Activated CD8-positive, alpha-beta T cell treated with anti-CD3 and anti-CD28 coated beads, Interleukin-2, amount 10 ng/mL, durations not matched to agents 7 days and 5 days (primary cell): ENCODE data around the gene CSNK1G1. TPM values are rescaled to one million over a fixed set of nuclear protein-coding genes. Genes with fewer than 3 reads are reported as not detected.

ENCODE experiments used
- ATAC-seq: fragments of 150-1000 bp; cut with Tn5 transposase; one replicate; pipeline ENCODE4 v1.10.0; 2021; ENCODE audit warnings: moderate library complexity
- CTCF ChIA-PET: fragments of 350-600 bp; sonication (Branson Sonifier 250); formaldehyde crosslinking; loops from one replicate; lab custom pipeline; 2021; ENCODE audit warnings: antibody characterized with exemption; lab: Charles Lee
- POLR2A ChIA-PET: fragments of 350-600 bp; sonication (Branson Sonifier 250); formaldehyde crosslinking; loops from one replicate; lab custom pipeline; 2021; ENCODE audit warnings: antibody characterized with exemption; lab: Charles Lee
- DNase-seq: peaks from one replicate; pipeline ENCODE4 v3.0.0-alpha.2; 2020
- H3K27ac Mint-ChIP-seq: one replicate; pipeline ENCODE4 v1.8.0; 2021; ENCODE audit warnings: mild to moderate bottlenecking, mixed read lengths
- H3K27me3 Mint-ChIP-seq: one replicate; pipeline ENCODE4 v1.8.0; 2021; ENCODE audit warnings: low read depth, mixed read lengths
- H3K36me3 Mint-ChIP-seq: one replicate; pipeline ENCODE4 v1.8.0; 2021; ENCODE audit warnings: low read depth, mixed read lengths
- H3K4me1 Mint-ChIP-seq: one replicate; pipeline ENCODE4 v1.8.0; 2021; ENCODE audit warnings: low read depth, mixed read lengths
- H3K4me3 Mint-ChIP-seq: one replicate; pipeline ENCODE4 v1.8.0; 2021; ENCODE audit warnings: mild to moderate bottlenecking, mixed read lengths
- H3K9me3 Mint-ChIP-seq: one replicate; pipeline ENCODE4 v1.8.0; 2022; ENCODE audit warnings: mixed read lengths; ENCODE audit not compliant: insufficient read depth
- total RNA-seq, 2 experiments: library from RNA; stranded (reverse); gene quantifications; one replicate each; pipeline ENCODE4 v1.2.3, GENCODE V29; 2021

The CSNK1G1 gene
- total RNA-seq, 2 experiments from 2014 or later, result 26.8 to 28.2 TPM

DNA sequence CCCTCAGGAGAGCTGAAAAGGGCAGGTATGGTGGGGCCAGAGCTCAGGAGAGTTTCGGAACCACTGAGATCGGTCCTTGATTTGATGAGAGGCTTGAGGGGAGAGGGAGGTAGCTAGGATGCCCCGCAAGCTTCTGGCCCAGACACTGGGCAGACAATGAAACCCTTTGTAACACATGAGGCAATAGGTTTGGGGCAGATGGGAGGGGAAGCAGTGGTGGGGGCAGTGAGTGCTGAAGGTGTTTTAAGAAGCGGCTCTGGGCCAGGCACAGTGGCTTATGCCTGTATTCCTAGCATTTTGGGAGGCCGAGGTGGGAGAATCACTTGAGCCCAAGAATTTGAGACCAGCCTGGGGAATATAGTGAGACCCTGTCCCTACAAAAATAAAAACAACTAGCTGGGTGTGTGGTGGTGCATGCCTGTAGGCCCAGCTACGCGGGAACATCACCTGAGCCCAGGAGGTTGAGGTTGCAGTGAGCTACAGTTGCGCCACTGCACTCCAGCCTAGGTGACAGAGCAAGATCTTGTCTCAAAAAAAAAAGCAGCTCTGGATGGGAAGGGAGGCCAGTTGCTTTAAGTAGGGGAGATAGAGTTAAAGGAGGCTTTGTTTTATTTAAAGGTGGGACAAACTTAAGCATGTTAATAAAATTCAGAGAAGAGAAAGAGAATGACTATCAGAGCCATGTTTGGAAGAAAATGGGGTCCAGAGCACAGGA lies 214.0 kb downstream of the CSNK1G1 start:
- no peak overlapping the region for H3K27ac Mint-ChIP-seq
- CTCF ChIA-PET, result interaction anchor here (2.9 kb wide), 1 partner anchor 10 kb away, joined by 12 read pairs; the partner anchor contains the start of gene SNX22
- POLR2A ChIA-PET, result interaction anchor here (1.4 kb wide), 1 partner anchor 10 kb away, joined by 3 read pairs; no protein-coding TSS in a partner anchor

DNA sequence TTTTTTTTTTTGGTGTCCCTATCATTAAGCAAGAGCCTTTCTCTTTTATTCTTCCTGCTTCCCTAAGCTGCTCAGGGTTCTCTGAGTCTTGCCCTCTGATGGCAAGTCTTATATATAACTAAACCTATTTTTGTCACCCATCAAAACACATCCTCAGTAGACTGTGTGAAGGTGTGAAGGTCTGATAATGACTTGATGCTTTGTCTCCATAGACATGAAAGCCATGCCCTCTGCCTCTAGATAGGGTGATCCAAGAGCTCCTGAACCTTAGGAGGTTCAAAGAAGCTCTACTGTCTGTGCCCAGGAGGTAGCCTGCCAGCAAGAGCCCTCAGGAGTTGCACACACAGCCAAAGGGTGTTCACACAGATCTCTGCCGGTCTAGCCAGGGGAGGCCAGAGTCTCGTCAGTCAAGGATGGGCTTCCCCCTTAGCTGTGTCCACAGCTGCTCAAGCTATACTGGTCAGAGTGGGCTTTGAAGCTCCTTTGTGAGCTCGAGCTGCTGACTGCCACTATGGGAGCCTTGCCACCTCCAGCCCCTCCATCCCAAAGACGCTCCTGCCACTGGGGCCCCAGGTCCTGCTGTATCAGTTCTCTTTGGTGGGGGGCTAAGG lies 217.5 kb downstream of the CSNK1G1 start:
- peaks cover 16% of the 10 kb centered on the region for H3K36me3 Mint-ChIP-seq
- ATAC-seq (no peak), DNase-seq (no peak)
- H3K4me3 Mint-ChIP-seq, result no peak overlapping the region
- CTCF ChIA-PET, result interaction anchor here (1.4 kb wide), 1 partner anchor 11 kb away, joined by 3 read pairs; no protein-coding TSS in a partner anchor
- POLR2A ChIA-PET, result no interaction called here
- no peaks in the 10 kb centered on the region for H3K27me3 Mint-ChIP-seq
- no peak overlapping the region for H3K27ac Mint-ChIP-seq
- no peaks in the 10 kb centered on the region for H3K4me1 Mint-ChIP-seq
- no peaks in the 10 kb centered on the region for H3K9me3 Mint-ChIP-seq

More for the DNA sequence above, 214.0 kb downstream of the CSNK1G1 start:
- H3K4me1 Mint-ChIP-seq, result no peaks in the 10 kb centered on the region
- no peak for DNase-seq
- no peak for ATAC-seq
- H3K9me3 Mint-ChIP-seq, result no peaks in the 10 kb centered on the region
- H3K36me3 Mint-ChIP-seq, result peaks cover 8% of the 10 kb centered on the region
- no peaks in the 10 kb centered on the region for H3K27me3 Mint-ChIP-seq
- H3K4me3 Mint-ChIP-seq, result no peak overlapping the region

DNA sequence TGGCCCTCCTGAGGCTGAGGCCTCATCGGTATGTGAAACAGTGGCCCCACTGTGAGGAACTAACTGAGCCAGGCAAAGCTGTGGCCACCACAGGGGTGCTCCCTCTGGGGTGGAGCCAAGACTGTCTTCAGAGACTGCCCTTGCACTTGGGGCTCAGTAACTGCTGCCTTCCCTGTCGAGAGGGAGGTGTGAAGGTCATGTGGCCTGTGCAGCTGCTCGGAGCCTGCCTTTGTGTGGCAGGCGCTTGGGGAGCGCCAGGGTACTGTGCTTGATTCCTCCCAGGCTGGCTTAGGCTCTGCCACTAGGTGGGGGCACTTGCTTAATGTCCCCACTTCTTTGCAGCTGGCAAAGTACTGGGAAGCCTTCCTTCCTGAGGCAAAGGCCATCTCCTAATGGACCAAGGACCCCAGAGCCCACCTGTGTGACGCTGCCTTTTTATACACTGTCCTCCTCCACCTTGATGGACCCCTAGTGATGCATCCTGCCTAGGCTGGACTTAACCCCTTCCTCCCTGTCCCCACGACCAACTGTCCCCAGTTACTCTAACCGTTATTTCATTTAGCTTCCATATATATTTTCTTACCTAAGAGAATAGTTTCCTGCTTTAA lies 218.6 kb downstream of the CSNK1G1 start:
- ChIA-PET CTCF (interaction anchor here (1.4 kb wide), 1 partner anchor 12 kb away, joined by 3 read pairs; no protein-coding TSS in a partner anchor), POLR2A (no interaction called here)
- no peak for DNase-seq
- Mint-ChIP-seq H3K27ac (no peak overlapping the region), H3K9me3 (no peaks in the 10 kb centered on the region), H3K27me3 (no peaks in the 10 kb centered on the region), H3K4me1 (no peaks in the 10 kb centered on the region), H3K36me3 (peaks cover 21% of the 10 kb centered on the region), H3K4me3 (no peak overlapping the region)
- ATAC-seq, result no peak

DNA sequence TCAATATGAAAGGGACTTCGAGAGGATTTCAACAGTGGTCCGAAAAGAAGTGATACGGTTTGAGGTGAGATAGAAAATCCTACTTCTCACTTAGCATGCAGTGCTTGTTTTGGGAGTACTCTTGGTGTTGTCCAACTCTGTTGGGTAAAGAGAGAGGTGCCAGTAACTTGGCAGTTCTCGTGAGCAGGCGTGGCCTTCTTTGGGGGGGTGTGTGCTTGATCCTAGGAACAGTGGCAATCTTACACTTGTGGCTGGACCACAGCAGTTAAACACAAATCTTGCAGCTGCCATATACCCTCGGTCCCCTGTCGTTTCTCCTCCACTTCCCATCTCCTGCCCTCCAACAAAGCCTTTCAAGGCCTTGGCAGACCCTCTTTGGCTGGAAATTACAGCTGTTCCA lies 219.6 kb downstream of the CSNK1G1 start:
- POLR2A ChIA-PET, result no interaction called here
- CTCF ChIA-PET, result interaction anchor here (0.6 kb wide), 1 partner anchor 28 kb away, joined by 3 read pairs; no protein-coding TSS in a partner anchor
- Mint-ChIP-seq H3K4me1 (no peaks in the 10 kb centered on the region), H3K36me3 (peaks cover 30% of the 10 kb centered on the region), H3K9me3 (no peaks in the 10 kb centered on the region), H3K27me3 (no peaks in the 10 kb centered on the region), H3K4me3 (no peak overlapping the region), H3K27ac (no peak overlapping the region)
- ATAC-seq (no peak), DNase-seq (no peak)

DNA sequence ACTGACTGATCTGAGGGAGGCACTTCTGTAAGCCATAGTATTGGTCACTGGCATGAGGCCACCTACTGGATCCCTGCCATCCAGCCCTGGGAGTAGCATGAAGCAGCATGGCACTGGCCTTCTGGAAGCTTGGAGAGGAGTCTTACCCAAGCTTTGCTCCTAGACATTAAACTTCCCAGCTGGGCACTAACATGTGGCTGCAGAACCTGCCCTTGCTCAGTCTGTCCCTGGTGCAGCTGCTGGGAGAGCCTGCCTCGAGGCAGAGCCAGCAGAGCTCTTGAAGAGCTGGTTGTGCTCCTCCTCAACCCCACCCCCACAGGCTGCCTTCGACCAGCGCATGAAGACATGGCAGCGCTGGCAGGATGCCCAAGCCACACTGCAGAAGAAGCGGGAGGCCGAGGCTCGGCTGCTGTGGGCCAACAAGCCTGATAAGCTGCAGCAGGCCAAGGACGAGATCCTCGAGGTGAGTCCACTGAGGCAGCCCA lies 221.6 kb downstream of the CSNK1G1 start:
- no peak overlapping the region for H3K27ac Mint-ChIP-seq
- CTCF ChIA-PET, result interaction anchor here (0.9 kb wide), 1 partner anchor 19 kb away, joined by 4 read pairs; no protein-coding TSS in a partner anchor
- H3K4me3 Mint-ChIP-seq, result no peak overlapping the region
- no peaks in the 10 kb centered on the region for H3K9me3 Mint-ChIP-seq
- no peaks in the 10 kb centered on the region for H3K4me1 Mint-ChIP-seq
- POLR2A ChIA-PET, result interaction anchor here (1.0 kb wide), 1 partner anchor 12 kb away, joined by 3 read pairs; no protein-coding TSS in a partner anchor
- no peaks in the 10 kb centered on the region for H3K27me3 Mint-ChIP-seq
- DNase-seq, result no peak
- no peak for ATAC-seq
- peaks cover 41% of the 10 kb centered on the region for H3K36me3 Mint-ChIP-seq

DNA sequence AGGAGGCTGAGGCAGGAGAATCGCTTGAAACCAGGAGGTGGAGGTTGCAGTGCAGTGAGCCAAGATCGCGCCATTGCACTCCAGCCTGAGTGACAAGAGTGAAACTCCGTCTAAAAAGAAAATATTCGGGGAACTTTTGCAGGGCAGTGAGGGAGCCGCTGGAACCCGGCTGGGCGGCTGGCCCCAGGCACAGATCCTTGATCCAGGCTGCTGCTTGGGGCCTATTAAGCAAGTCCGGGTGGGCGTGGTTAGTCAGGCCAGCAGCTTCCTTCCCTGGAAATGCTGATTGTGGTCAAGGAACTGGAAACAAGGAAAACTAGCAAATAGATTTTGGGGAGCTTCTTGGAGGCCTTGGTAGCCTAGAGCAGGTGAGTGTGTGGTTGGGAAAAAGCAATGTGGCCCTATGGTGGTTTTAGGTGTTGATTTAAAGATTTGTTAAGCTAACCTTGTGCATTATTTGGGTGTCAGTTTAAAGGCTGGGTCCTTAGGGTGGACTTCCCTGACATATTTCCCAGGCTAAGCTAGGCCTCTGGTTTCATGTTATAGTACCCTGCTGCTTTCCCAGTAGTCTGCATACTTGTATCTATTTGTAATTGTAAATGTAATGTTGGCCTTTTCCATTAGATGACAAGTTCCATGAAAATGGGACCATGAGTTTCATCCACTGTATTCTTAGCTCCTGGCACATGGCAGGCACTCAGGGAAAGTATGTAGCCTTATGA lies 222.2 kb downstream of the CSNK1G1 start:
- Mint-ChIP-seq H3K36me3 (peaks cover 42% of the 10 kb centered on the region), H3K27me3 (no peaks in the 10 kb centered on the region), H3K4me3 (no peak overlapping the region), H3K27ac (no peak overlapping the region), H3K9me3 (no peaks in the 10 kb centered on the region), H3K4me1 (no peaks in the 10 kb centered on the region)
- ATAC-seq, result no peak
- CTCF ChIA-PET, result interaction anchor here (0.9 kb wide), 1 partner anchor 20 kb away, joined by 4 read pairs; no protein-coding TSS in a partner anchor
- DNase-seq, result no peak
- POLR2A ChIA-PET, result interaction anchor here (1.0 kb wide), 1 partner anchor 11 kb away, joined by 3 read pairs; no protein-coding TSS in a partner anchor

DNA sequence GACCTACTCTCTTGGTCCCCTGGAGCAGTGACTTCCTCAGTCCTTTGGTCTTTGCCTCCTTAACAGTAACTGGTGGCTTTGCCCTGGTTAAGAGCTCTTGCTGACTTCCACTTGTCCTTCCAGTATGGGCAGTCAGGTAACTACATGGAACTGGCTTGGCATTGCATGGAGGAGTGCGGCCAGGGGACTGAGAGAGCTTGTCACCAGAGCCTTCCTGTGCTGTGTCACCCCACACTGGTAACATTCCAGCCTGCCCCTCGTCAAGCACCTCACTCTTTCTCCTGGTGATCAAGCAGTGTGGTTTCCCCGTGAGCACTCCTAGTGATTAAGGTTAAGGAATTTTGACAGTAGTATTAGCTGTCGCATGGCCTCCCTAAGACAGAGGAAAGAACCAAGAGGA lies 223.8 kb downstream of the CSNK1G1 start:
- POLR2A ChIA-PET, result no interaction called here
- ATAC-seq, result no peak
- no peak overlapping the region for H3K27ac Mint-ChIP-seq
- H3K4me3 Mint-ChIP-seq, result no peak overlapping the region
- no peak for DNase-seq
- H3K4me1 Mint-ChIP-seq, result no peaks in the 10 kb centered on the region
- peaks cover 56% of the 10 kb centered on the region for H3K36me3 Mint-ChIP-seq
- no peaks in the 10 kb centered on the region for H3K9me3 Mint-ChIP-seq
- H3K27me3 Mint-ChIP-seq, result no peaks in the 10 kb centered on the region
- CTCF ChIA-PET, result interaction anchor here (1.2 to 1.9 kb wide), 3 partner anchors 13 to 21 kb away, joined by 3 to 8 read pairs (median 4); no protein-coding TSS in a partner anchor

DNA sequence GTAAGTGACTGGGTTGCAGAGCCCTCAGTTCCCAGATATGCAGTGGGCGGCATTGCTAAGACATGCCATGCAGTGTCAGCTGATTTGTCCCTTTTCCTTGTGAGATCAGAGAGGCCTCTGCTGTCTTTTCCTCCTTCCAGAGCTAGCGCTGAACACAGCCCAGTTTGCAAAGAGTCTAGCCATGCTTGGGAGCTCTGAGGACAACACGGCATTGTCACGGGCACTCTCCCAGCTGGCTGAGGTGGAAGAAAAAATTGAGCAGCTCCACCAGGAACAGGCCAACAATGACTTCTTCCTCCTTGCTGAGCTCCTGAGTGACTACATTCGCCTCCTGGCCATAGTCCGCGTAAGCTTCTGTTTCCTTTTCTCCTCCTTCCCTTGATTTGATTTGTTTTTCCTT lies 224.4 kb downstream of the CSNK1G1 start:
- H3K9me3 Mint-ChIP-seq, result no peaks in the 10 kb centered on the region
- POLR2A ChIA-PET, result interaction anchor here (1.0 kb wide), 1 partner anchor 10 kb away, joined by 3 read pairs; no protein-coding TSS in a partner anchor
- H3K36me3 Mint-ChIP-seq, result peaks cover 54% of the 10 kb centered on the region
- no peaks in the 10 kb centered on the region for H3K4me1 Mint-ChIP-seq
- CTCF ChIA-PET, result interaction anchor here (1.2 to 1.9 kb wide), 4 partner anchors 13 to 22 kb away, joined by 3 to 8 read pairs (median 4); no protein-coding TSS in a partner anchor
- no peak overlapping the region for H3K27ac Mint-ChIP-seq
- no peak for ATAC-seq
- DNase-seq, result no peak
- H3K27me3 Mint-ChIP-seq, result no peaks in the 10 kb centered on the region
- no peak overlapping the region for H3K4me3 Mint-ChIP-seq

DNA sequence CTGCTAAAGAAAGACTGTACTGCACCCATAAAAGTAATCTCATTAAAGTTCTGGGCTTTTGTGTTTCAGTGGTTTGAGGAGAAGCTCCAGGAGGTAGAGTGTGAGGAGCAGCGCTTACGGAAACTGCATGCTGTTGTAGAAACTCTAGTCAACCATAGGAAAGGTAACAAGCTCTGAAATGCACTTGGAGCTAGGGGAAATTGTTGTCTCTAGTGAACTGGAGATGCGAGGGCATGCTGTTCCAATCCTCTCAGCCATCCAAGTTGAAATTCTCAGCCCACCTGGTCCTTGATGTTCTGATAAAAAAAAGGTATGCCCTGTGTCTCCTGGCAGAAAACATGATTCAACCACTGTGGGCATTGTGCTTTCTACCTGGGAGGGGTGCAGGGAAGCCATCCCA lies 225.8 kb downstream of the CSNK1G1 start:
- ChIA-PET POLR2A (no interaction called here), CTCF (interaction anchor here (1.0 kb wide), 2 partner anchors 12 to 19 kb away, joined by 3 read pairs; no protein-coding TSS in a partner anchor)
- Mint-ChIP-seq H3K36me3 (peaks cover 56% of the 10 kb centered on the region), H3K4me1 (no peaks in the 10 kb centered on the region), H3K27me3 (no peaks in the 10 kb centered on the region), H3K27ac (no peak overlapping the region), H3K9me3 (no peaks in the 10 kb centered on the region), H3K4me3 (no peak overlapping the region)
- no peak for DNase-seq
- ATAC-seq, result no peak

DNA sequence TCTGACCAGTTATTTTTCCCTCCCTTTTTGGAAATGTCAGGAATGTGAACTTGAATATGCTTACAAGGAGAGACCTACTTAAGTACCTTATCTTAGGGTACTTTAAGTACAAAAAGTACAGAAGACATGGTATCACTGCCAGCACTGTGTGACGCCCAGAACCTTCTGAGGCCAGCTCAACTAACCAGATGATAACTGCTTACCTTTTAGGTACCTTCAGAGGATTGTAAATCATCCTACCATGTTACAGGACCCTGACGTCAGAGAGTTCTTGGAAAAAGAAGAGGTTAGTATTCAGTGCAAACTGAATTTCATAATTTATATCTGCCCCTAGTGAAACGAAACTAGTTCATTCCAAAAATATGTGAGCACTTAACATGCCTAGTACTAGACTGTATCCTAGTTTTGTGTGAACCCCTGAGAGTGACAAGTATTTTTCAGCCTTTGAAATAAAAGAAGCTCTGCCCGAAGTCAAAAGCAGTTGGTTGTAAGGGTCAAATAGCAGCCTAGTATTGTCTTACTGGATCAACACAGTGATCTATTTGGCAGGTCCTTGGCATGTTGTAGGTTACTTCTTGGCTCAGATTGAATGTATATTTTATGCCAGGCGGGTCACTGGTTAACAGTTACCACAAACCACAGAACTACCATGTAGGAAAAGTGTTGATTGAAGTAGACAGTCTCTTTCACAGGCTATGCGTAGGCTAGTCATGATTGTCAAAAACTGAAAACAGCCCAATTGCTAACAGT lies 228.3 kb downstream of the CSNK1G1 start:
- no peaks in the 10 kb centered on the region for H3K27me3 Mint-ChIP-seq
- DNase-seq, result no peak
- H3K27ac Mint-ChIP-seq, result no peak overlapping the region
- H3K4me3 Mint-ChIP-seq, result no peak overlapping the region
- H3K4me1 Mint-ChIP-seq, result no peaks in the 10 kb centered on the region
- no peak for ATAC-seq
- POLR2A ChIA-PET, result no interaction called here
- no peaks in the 10 kb centered on the region for H3K9me3 Mint-ChIP-seq
- CTCF ChIA-PET, result no interaction called here
- peaks cover 57% of the 10 kb centered on the region for H3K36me3 Mint-ChIP-seq
